AG08396 (cell line): ENCODE data around the gene MYNN.
"Not testable (repeated sequence)": the region's sequence is repeated elsewhere in the genome, so short reads cannot be mapped to it uniquely, and the experiment has no call there.

ENCODE experiments used
- DNase-seq: peaks from one replicate; pipeline ENCODE4 v3.0.0; 2012; ENCODE audit warnings: low spot score, mixed read lengths

The MYNN gene

DNA sequence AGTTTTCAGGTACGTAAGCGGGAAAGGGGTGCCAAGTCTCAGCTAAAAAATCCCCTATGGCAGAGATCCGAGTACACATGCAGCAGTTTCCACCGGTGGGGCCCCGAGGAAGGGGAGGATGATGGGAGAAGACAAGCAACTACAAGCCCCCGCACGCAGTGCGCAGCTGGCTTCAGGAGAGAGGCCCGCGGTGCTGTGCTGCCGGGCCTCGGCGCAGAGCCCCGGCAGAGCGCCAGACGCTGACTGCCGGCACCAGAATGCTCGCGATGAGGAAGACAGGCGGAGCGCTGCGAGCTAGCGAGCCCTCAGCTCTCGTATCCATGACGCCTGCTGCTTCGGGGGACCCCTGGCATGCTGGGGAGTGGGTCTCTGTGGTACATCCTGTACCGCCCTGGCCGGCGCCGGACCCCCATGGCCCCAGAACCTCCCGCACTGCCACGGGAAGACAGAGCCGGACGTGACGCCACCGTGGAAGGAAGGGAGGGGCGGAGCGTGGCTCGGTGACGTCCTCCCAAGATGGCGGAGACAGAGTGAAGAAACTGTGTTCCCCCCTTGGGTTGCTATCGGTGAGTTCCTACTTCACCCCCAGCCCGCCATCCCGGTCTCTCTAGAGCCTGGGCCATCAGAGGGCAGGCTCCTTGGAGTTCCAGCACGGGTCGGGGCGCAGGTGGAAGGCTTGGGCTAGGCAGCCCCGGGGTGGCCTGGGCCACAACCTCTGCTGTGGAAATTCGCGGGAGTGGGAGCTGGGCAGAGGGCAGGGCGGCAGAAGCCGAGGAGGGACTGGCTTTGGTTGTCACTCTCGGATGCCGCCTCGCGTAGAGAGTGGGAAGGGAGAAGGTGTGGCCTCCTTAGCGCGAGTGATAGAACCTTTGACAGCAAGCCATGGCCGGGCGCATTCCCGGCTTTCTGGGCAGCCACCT lies at the start of gene MYNN:
TSS of gene MYNN (plus strand) at position 500 of the 920 bp plus-strand sequence. CDS start 900 bp downstream, outside the sequence.
- peak; percentile 81 for DNase-seq

DNA sequence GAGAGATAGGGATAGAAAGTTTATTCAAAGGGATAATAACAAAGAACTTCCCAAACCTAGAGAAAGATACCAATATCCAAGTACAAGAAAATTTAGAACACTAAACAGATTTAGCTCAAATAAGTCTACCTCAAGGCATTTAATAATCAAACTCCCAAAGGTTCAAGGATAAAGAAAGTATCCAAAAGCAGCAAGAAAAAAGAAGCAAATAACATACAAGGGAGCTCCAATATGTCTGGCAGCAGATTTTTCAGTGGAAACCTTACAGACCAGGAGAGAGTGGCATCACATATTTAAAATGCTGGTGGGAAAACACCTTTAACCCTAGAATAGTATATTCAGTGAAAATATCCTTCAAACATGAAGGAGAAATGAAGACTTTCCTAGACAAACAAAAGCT lies 41.3 kb upstream of the MYNN start:
- DNase-seq = not testable (repeated sequence)

- DNase-seq = no peak
Measured at GRCh38 chr3:169739067-169739466, 34.1 kb upstream of the MYNN start.

DNA sequence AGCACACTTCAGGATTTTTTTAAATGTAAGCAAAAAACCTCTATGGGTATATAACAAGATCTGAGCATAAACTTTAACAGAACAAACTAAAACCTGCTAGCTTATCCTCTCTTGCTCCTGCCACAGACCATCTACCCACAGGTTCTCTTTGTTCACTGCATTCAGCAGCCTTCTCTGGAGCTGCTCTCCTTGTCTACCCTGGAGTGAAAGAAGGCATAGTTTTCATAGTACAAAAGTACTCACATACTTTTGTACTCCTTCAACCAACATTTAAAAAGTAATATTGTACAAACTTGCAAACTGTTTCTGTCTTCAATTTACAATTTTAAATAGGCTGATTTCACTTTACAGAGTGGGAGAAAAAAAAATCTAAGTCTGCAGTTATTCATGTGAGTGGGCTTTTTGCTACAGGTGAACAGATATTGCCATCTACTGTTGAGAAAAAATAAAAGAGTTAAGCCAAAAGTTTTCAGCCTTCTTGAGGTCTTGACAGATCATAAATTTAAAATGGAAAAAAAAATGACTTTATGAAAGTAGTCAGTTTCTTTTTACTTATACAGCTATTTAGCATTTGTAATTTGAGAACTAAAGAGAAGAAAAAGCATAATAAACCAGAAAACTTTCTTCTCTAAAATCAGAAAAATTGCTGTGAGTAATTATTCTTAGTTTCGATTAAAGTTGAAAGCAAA lies 28.7 kb upstream of the MYNN start:
- no peak for DNase-seq

DNA sequence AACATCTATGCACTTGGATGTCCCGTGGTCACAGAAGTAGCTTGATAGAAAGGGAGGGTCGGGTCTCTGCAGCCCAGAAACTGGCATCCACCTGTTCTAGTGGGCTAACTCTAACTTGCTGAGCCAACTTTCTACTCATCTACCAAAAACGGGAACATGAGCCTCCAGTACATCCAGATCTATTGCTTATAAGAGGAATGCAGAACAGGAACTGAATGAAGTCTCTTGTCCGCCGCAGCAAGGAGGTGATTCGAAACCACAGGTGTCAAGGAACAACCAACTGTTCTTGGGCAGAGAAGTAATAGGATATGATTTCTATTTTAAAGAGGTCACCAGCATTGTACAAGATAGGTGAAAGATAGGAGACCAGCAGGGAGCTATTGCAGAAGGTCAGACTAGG lies 26.3 kb upstream of the MYNN start:
- no peak for DNase-seq

DNA sequence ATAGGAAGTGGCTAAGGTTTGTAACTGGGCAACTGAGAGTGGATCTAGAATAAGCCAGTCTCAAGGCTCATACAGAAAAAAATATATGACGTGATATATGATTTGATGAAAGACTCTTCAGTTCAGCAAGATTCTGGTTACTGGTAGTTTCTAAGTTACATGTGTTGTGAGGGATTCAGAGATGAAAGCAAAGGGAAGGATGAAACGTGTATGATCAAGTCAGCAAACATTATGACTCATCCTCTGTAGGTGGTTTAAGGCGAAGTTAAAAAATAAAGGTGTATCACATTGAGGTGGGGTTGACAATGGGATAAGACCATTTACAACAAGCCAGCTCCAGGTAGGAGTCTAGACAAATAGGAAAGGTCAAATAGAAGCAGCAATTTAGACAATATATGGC lies 24.5 kb upstream of the MYNN start:
- no peak for DNase-seq

DNA sequence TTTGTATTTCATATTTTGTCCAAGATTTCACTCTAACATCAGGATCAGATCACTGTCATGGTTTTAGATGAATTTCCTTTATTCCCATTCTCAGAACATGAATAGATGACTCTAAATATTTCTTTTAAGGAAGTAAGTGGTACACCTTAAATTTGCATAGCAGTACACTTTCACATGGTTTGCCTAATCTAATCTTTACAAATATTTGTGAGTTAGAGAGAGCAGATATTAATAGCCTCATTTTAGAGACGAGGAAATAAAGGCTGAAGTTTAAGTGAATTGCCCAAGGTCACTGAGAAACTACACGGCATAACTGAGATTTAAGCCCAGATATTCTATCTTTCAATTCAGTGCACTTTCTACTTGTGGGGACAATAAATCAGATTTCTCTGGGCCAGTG lies 22.5 kb upstream of the MYNN start:
- no peak for DNase-seq

GRCh38 chr3:169751875-169752274 lies 21.3 kb upstream of the MYNN start:
- DNase-seq = no peak

GRCh38 chr3:169754711-169755110 lies 18.5 kb upstream of the MYNN start:
- no peak for DNase-seq

- no peak for DNase-seq
Measured at GRCh38 chr3:169755488-169755887, 17.7 kb upstream of the MYNN start.

GRCh38 chr3:169758359-169758994 lies 14.7 kb upstream of the MYNN start:
- no peak for DNase-seq

DNA sequence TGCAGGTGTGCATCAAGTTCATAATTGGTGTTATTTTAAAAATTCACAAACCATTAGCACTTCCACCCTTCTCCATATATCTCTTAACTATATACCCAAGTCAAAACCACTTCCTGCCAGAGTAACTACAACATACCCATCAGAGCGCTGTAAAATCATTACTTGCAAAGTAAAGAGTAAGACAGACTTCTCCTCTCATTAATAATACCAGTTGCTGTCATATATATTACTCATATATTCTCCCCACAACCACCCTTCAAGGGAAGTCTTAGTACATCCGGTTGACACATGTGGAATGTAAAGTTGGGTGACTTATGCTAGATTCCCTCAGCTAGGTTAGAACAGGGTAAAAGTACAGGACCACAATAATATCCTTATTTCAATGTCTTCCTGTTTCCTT lies 13.9 kb upstream of the MYNN start:
- no peak for DNase-seq

- peak; percentile 16 for DNase-seq
Measured at GRCh38 chr3:169760479-169760878, 12.7 kb upstream of the MYNN start.

- peak; percentile 51 for DNase-seq
Measured at GRCh38 chr3:169764312-169764881, 8.8 kb upstream of the MYNN start.

GRCh38 chr3:169764882-169765612 lies 8.1 kb upstream of the MYNN start, which contains the start of gene TERC:
TERC (minus strand) TSS chr3:169765060.
- DNase-seq = peak; percentile 92

DNA sequence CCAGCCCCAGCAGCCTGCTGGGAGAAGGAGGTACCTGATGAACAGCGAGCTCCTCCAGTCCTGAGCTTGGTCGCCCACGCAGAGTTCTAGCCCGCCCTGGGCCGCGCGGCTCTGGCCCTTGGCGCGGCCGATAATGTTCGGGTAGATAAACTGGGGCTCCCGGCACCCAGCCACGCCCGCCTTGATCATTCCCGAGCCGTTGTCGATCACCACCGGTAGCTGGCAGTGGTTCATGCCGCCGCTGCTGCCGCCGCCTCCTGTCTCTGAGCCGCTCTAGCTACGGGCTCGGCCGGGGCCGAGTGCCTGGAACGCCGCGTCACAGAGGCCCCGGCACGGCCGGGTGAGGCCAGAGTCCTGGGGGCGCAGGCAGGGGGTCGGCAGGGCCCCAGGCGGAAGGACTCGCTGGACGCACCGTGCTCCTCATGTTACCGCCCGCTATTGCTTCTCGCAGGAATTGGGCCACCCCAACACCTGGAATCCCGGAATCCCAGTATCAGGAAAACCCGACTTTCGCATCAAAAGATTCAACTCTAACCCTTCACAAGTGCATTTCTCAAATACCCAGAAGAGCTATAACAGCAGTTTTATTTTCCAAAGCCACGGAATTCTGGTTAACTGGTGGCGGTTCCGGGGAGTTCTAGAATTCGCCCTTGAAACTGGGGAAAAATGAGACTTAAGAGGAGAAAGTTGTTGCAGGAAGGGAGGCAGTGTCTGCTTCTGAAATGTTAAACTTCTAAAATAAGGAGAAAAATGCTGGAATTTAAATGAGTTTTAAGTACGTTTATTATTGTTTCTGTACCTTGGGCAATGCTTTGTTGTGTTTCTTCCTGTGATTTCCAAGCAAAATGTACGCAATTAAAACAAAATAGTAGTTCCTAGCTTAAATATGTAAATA lies 3.7 kb upstream of the MYNN start, which contains the start of gene ACTRT3:
TSS of gene ACTRT3 (minus strand) at position 275 of the 895 bp plus-strand sequence. CDS start at position 234, 41 bp downstream.
- DNase-seq = peak; percentile 55

GRCh38 chr3:169771497-169772304 lies 1.5 kb upstream of the MYNN start:
- DNase-seq = peak; percentile 46

DNA sequence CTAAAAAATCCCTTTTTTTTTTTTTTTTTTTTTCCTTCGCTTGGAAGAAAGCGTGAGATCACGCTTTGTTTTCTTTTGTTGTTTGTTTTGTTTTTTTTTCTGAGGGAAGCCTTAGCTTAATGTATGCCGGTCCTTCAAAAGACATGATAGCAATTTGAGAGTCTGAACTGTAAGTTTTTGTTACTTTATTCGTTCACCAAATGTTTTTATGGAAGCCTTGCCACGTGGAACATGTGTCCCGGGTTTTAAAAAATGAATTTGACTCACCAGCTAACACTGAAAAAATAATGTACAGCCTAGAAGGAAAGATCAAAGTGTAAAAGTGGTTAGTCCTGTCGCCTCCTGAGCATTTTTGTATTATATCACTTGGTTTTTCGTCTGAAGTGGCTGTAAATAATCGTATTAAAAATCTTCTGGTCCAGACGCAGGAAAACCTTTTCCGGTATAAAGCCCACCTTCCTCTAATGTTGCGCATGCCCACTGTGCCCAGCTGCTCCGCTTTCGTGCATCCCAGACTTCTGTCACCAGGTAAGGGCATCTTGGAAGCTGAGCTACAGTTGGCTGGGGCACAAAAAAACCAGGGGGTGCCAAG lies 795 bp upstream of the MYNN start:
- peak; percentile 61 for DNase-seq

DNA sequence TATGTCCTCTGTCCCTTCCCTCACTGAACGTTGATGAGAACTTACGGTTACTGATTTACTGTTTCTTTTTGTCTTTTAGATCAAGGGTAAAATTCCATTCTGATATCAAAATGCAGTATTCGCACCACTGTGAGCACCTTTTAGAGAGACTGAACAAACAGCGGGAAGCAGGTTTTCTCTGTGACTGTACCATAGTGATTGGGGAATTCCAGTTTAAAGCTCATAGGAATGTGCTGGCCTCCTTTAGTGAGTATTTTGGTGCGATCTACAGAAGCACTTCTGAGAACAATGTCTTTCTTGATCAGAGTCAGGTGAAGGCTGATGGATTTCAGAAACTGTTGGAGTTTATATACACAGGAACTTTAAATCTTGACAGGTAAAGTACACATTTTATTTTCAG lies 990 bp downstream of the MYNN start:
- DNase-seq = no peak
